ENCODE measurements around the gene AOAH. TPM values are rescaled to one million over a fixed set of nuclear protein-coding genes. Genes with fewer than 3 reads are reported as not detected.
"Not testable (repeated sequence)": the region's sequence is repeated elsewhere in the genome, so short reads cannot be mapped to it uniquely, and the experiment has no call there.

AOAH gene
- total RNA-seq, 4 donors from 2014 or later, result 0.69 to 3.2 (median 2.2) TPM

- TF ChIP-seq POLR2A (IDR thresholded peaks at IDR 0.05), result no peak
- TF ChIP-seq, protein P1, sequence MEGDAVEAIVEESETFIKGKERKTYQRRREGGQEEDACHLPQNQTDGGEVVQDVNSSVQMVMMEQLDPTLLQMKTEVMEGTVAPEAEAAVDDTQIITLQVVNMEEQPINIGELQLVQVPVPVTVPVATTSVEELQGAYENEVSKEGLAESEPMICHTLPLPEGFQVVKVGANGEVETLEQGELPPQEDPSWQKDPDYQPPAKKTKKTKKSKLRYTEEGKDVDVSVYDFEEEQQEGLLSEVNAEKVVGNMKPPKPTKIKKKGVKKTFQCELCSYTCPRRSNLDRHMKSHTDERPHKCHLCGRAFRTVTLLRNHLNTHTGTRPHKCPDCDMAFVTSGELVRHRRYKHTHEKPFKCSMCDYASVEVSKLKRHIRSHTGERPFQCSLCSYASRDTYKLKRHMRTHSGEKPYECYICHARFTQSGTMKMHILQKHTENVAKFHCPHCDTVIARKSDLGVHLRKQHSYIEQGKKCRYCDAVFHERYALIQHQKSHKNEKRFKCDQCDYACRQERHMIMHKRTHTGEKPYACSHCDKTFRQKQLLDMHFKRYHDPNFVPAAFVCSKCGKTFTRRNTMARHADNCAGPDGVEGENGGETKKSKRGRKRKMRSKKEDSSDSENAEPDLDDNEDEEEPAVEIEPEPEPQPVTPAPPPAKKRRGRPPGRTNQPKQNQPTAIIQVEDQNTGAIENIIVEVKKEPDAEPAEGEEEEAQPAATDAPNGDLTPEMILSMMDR (IDR thresholded peaks at IDR 0.05), result no peak
- H3K4me3 ChIP-seq (ENCODE audit: low read depth, poor library complexity, severe bottlenecking), result no peak overlapping the region
- DNase-seq (ENCODE audit: low spot score in 2 of 2), result no peak
- WGBS, 2 donors, result 87% methylated on average over 3 of the region's 3 CpGs
- intact Hi-C loops (cut with DNase I; ENCODE audit: low total_unique reads), result no loop called here
These were observed 5.1 kb downstream of the AOAH start for GRCh38 chr7:36719083-36719632.

- H3K4me3 ChIP-seq (ENCODE audit: low read depth, poor library complexity, severe bottlenecking), result no peak overlapping the region
- 80 to 84% methylated on average over 3 of the region's 3 CpGs for WGBS, 2 donors
- TF ChIP-seq, protein P1 (IDR thresholded peaks at IDR 0.05), result no peak
- no peak for TF ChIP-seq POLR2A (IDR thresholded peaks at IDR 0.05)
- no peak for DNase-seq (ENCODE audit: low spot score in 2 of 2)
- intact Hi-C loops (cut with DNase I; ENCODE audit: low total_unique reads), result no loop called here
These were observed 6.7 kb downstream of the AOAH start for GRCh38 chr7:36717586-36717985.

GRCh38 chr7:36716802-36717201 is 7.5 kb downstream of the AOAH start:
- DNase-seq (ENCODE audit: low spot score in 2 of 2); intact Hi-C loops (cut with DNase I; ENCODE audit: low total_unique reads); H3K4me3 ChIP-seq (ENCODE audit: low read depth, poor library complexity, severe bottlenecking): not testable (repeated sequence)
- 81 to 84% methylated on average over 8 of the region's 8 CpGs for WGBS, 2 donors

- no peak for TF ChIP-seq POLR2A (IDR thresholded peaks at IDR 0.05)
- TF ChIP-seq, protein P1 (IDR thresholded peaks at IDR 0.05), result no peak
- 79 to 81% methylated on average over 5 of the region's 5 CpGs for WGBS, 2 donors
- H3K4me3 ChIP-seq (ENCODE audit: low read depth, poor library complexity, severe bottlenecking), result no peak overlapping the region
These were observed 12.3 kb downstream of the AOAH start for GRCh38 chr7:36712015-36712414.

GRCh38 chr7:36711256-36711655 is 13.0 kb downstream of the AOAH start:
- intact Hi-C loops (cut with DNase I; ENCODE audit: low total_unique reads), result no loop called here
- 80 to 83% methylated on average over 1 of the region's 1 CpG for WGBS, 2 donors
- H3K4me3 ChIP-seq (ENCODE audit: low read depth, poor library complexity, severe bottlenecking), result no peak overlapping the region
- TF ChIP-seq, protein P1 (IDR thresholded peaks at IDR 0.05), result no peak
- no peak for TF ChIP-seq POLR2A (IDR thresholded peaks at IDR 0.05)
- DNase-seq (ENCODE audit: low spot score in 2 of 2), result no peak

More at GRCh38 chr7:36712015-36712414, 12.3 kb downstream of the AOAH start:
- no peak for DNase-seq (ENCODE audit: low spot score in 2 of 2)
- intact Hi-C loops (cut with DNase I; ENCODE audit: low total_unique reads), result no loop called here

DNA sequence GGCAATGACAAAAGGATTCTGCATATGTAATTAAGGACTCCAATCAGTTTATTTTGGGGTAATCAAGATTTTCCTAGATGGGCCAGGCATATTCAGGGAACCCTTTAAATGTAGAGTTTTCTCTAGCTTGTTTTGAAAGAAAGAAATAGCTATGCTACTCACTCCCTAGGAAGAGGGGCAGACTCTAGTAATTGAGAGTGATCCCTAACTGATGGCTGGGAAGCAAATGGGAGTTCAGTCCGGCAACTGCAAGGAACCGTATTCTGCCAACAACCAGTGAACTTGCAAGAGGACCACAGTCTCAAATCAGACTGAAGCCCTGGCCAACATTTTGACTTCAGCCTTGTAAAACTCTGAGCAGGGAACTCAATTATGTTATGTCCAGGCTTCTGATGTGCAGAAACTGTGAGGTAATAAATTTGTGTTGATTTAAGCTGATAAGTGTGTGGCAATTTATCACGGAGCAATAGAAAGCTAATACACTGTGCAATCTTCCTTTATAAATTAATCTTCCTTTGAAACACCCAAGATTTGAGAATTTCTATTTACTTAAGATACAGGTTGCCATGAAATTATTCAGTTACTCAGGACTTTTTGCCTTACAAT is 14.0 kb downstream of the AOAH start:
- DNase-seq (ENCODE audit: low spot score in 2 of 2), result no peak
- TF ChIP-seq, protein P1 (IDR thresholded peaks at IDR 0.05), result no peak
- TF ChIP-seq POLR2A (IDR thresholded peaks at IDR 0.05), result no peak
- intact Hi-C loops (cut with DNase I; ENCODE audit: low total_unique reads), result no loop called here
- 62 to 72% methylated on average over 3 of the region's 3 CpGs for WGBS, 2 donors
- no peak overlapping the region for H3K4me3 ChIP-seq (ENCODE audit: low read depth, poor library complexity, severe bottlenecking)
